Measurements from ENCODE around the gene RIMBP3C. TPM values are rescaled to one million over a fixed set of nuclear protein-coding genes. Genes with fewer than 3 reads are reported as not detected.

The RIMBP3C gene
- polyA plus RNA-seq, 3 donors, result 0.19 to 0.52 (median 0.30) TPM

Other genes with a start within 250 kb of the RIMBP3C start
- gene RIMBP3B, start 167.7 kb downstream of the RIMBP3C start, polyA plus RNA-seq (ENCODE audit: insufficient read length in 3 of 3), result not detected
- gene HIC2, start 134.1 kb downstream of the RIMBP3C start, polyA plus RNA-seq (ENCODE audit: insufficient read length in 3 of 3), result 10 to 100 TPM in 2 of 3 donors, 1 to 10 TPM in 1; 9.1 to 11.8 (median 10.3) TPM
- gene TMEM191C, start 84.1 kb downstream of the RIMBP3C start, polyA plus RNA-seq (ENCODE audit: insufficient read length in 3 of 3), result 1 to 10 TPM; 1.2 to 2.7 (median 1.4) TPM
- 10 to 100 TPM; 51.4 to 56.3 (median 55.9) TPM for gene UBE2L3, start 16.3 kb upstream of the RIMBP3C start, polyA plus RNA-seq (ENCODE audit: insufficient read length in 3 of 3)
- gene YDJC, start 78.6 kb upstream of the RIMBP3C start, polyA plus RNA-seq (ENCODE audit: insufficient read length in 3 of 3), result 10 to 100 TPM; 10.1 to 16.4 (median 15.9) TPM
- gene CCDC116, start 81.3 kb upstream of the RIMBP3C start, polyA plus RNA-seq (ENCODE audit: insufficient read length in 3 of 3), result 1 to 10 TPM in 1 of 3 donors, under 1 TPM in 2; 0.25 to 1.1 (median 0.69) TPM
- gene SDF2L1, start 90.8 kb upstream of the RIMBP3C start, polyA plus RNA-seq (ENCODE audit: insufficient read length in 3 of 3), result 10 to 100 TPM; 12.8 to 25.3 (median 23.5) TPM
- gene PPIL2, start 114.6 kb upstream of the RIMBP3C start, polyA plus RNA-seq (ENCODE audit: insufficient read length in 3 of 3), result 10 to 100 TPM; 34.9 to 48.8 (median 41.5) TPM
- 10 to 100 TPM; 15.1 to 16.5 (median 16.3) TPM for gene YPEL1, start 184.3 kb upstream of the RIMBP3C start, polyA plus RNA-seq (ENCODE audit: insufficient read length in 3 of 3)